EH (cell line): ENCODE data around the gene L3MBTL1.
A peak's percentile ranks its signal among the peaks of the same experiment; 100 is the strongest.

Source experiments
- DNase-seq: peaks from one replicate; pipeline ENCODE4 v3.0.0-alpha.2; 2015; ENCODE audit warnings: low read depth

Gene L3MBTL1

GRCh38 chr20:43590392-43591303, 83.2 kb downstream of the L3MBTL1 start, which contains the start of gene IFT52:
Gene IFT52 (plus strand): TSS chr20:43590937. CDS start chr20:43594699, 3,762 bp downstream.
- peak; percentile 90 for DNase-seq
